HG03097 (cell line): ENCODE results near the gene PTPN14.
"Not testable (repeated sequence)": the region's sequence is repeated elsewhere in the genome, so short reads cannot be mapped to it uniquely, and the experiment has no call there.

Source experiments
- ATAC-seq: cut with Tn5 transposase; IDR thresholded peaks from one replicate; pipeline ENCODE4 v1.9.1; 2021; ENCODE audit not compliant: unreplicated experiment, low FRiP score

PTPN14 gene

DNA sequence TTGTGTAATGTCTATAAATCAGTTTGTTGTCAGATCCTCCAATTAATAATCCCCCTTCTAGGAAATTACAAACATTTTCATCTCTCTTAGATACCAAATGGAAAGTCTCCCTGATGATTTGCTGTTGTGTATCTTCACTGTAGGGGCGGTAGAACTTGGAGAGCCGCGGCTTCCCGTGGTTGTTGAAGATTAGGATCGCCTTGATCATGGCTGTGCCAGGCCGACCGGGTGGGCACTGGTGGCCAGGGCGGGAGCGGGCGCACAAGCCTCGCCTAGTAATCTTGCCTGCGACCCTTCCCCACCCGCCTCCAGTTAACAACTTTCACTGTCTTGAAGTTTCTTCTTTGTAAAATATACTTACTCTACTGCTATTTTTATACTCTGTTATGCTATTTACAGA is 68.2 kb downstream of the PTPN14 start:
- not testable (repeated sequence) for ATAC-seq

DNA sequence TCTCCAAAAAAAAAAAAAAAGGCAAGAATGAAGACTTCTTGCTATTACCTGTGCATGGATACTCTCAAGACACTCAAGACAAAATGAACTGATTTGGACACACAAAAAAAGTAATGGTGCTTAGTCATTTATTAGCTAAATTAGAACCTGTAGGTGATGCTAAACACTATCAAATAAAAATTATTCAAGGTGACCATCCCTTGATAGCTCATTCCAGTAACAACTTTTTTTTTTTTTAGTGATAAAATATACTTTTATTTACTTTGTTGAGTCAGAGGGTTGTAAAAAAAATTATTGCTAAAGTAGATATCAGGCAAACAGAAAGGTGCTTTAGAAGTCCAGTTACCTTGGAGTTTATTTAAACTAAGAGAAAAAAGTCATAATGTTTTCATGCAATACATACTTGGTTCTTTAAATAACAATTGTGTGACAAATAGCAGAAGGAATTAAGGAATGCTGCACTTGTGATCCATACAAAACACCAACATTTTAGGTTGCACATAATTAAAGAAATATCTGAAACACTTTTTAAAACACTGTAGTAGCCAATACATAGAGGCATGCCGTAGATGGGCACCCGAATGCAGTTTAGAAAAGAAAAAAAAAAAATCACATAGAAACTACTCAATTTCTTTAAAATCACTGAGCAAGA is 69.3 kb downstream of the PTPN14 start:
- not testable (repeated sequence) for ATAC-seq

DNA sequence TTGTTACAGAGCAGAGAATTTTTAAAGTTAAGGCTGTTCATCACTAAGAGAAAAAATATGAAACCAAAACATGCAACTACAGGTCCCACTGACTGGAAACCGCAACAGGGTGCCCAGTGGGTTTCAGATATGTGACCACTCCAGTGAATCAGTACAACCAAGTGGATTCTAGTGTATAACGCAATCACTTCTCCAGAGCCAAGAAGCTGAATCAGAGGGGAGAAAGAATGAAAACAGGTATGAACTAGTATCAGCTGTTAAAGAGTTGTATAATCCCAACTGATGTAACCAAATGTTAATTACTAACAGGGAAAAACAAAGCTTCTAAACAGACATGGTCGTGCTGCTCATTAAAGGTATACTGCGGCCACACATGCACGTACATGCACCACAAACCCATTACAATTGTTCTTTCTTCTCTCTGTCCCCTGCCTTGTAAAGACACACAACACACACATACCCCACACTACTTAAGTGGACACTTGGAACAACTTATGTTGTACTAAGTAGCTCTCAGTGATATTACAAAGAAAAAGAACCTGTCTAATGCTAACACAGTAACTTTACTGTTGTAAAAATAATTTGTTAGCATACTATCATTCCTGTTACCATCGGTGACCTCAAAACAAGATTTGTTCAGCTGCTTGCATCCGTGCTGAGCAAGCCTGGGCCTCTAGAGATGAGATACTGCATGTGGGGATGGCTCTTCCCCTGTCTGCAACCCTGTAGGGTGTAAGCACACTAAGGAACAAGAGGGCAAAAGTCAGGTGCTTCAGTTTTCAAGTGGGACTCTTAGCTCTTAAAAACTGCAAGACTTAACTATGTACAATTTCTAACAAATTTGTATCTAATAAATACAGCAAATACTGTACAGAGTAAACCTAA is 74.2 kb downstream of the PTPN14 start:
- ATAC-seq = no peak

DNA sequence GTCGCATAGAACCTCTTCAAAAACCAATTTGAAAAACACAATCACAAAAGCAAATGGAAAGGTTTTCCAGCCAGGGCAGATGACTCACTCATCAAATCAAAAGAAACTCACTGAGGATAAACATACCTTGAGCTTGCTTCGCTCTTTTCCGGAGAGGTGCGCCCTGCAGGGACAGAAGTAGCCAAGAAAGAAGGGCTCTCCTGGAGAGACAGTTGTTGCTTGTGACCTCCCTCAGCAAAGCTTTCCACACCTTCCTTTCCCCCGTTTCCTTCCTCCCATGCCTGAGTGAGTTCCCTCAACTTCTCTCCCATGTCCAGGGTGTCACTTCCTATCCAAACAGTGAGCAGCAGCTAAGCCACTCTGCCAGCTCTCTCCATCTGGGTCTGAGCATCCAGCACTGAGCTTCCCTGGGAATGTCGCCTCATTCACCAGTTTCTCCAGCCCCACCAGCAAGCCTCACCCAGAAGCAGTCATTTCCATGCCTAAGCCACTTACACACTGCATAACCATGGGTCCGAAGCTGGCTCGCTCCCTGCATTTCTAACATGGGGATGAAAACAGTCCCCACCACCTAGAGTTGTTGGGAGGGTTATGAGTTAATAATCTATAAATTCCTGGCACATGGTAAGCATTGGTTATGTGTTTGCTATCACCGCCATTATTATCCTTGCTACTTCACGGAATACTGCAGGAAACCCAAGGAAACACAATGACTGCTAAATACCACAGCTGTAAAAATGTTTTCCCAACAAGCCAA is 75.0 kb downstream of the PTPN14 start:
- no peak for ATAC-seq

DNA sequence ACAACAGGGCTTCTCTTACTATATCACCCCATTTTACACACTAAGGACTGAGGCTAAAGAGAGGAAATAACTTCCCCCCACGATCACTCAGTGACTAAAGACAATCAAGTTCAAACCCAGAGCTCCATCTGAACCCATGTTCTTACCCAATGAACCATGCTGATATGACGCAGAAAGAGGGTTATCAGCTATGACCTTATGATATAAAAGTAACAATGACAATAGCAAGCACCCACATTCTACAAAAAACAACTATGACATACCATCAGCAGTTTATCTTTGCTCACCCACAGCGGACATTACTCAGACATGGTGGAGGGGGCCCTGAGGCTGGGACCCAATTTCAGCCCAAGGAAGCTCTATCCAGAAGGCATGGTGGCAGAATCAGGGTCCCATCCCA is 75.7 kb downstream of the PTPN14 start:
- ATAC-seq = no peak

DNA sequence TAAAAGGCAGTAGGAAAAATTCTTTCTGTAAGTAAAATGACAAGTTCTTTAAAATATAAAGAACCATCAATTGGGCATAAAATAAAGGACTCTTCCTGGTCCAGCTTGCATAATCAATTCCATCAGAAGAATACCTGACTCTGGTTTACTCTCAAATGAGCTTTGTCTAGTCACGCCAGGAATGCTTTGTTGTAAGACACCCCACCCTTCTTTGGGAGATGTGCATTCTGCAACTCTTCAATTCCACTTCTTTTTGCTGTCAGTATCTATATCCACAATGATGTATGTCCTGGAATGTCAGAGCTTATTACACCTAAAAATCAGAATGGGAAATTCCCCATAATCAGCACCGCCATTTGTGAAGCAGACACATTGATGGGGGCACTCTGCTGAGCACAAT is 76.1 kb downstream of the PTPN14 start:
- ATAC-seq = no peak

DNA sequence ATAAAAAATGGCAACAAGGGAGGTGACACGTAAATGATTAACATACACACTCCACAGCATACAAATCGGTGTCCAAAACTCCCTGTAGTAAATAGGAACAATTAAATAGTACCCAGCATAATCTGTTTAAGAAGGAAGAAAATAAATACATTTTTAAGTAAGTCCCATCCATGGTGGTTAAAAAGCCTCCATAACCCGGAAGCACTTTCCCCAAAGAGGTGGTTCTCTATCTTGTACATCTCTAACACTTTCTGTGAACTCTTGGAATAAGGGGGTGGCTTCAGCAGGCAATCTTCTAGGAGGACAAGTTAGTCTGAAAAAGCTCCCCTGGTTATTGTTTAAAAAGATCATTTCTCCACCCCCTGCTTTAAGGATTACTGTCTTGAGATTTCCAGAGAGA is 76.9 kb downstream of the PTPN14 start:
- ATAC-seq = no peak

DNA sequence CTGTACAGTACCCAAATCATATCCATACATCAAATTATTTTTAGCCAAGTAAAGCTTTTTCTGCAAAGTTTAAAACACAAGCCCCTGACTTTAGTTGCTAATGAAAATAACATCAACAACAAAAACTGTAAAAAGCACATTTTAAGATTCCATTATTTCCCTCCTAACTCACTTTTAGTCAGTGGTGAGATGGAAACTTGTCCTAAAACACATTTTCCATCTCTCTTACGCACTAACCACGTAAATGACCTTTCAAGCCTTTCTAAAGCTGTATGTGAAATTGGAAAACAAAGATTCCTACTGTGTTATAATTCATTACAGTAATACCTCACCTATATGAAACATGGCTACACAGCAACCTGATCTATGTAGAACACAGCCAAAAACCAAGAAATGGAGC is 77.5 kb downstream of the PTPN14 start:
- ATAC-seq = no peak

DNA sequence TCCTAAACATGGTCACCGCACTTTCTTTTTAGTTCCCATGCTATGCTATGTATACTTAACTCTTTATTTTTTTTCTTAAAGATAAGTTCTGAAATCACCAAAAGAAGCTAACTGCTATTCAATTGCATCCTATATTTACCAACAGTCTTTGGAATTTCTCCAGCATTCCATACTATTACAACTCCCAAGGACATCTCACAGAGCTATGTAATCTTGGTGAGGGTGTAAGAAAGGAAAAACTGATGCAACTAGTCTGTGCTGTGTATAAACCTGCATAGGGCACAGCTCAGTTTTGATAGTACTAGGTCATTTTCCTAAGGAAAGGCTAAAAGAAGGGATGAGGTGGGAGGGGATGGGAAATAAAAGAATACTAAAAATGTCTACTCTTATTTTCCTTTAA is 78.0 kb downstream of the PTPN14 start:
- no peak for ATAC-seq

DNA sequence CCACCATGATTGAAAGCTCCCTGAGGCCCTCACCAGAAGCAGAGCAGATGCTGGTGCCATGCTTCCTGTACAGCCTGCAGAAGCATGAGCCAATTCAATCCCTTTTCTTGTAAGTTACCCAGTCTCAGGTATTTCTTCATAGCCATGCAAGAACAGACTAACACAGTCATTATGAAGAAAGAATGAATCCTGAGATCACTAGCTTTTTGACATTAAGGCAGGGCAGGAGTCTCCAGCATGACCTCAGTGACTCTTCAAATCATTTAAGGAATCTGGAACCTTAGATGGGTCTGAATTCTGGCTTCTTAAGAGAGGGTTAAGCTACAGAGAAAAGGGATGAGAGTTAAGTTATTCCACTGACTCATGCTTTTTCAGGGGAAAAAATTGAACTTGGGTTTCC is 79.0 kb downstream of the PTPN14 start:
- no peak for ATAC-seq

DNA sequence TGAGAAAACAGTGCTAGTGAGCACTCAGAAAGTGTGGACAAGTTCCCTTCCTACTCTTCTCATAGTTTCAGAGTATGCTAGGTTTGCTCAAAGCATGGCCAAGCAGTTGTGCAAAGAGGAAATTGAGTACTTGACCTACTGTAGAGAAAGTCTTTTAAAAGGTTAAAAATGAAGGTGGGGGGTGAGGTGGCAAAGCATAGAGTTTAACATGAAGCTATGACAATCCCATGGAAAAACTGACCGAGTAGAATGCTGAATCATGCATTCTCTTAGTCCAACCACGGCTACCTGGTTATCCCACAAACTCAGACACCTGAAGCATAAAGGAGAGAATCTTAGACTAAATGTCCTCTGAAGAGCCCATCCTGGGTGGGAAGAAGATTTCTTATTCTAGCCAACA is 79.9 kb downstream of the PTPN14 start:
- no peak for ATAC-seq

DNA sequence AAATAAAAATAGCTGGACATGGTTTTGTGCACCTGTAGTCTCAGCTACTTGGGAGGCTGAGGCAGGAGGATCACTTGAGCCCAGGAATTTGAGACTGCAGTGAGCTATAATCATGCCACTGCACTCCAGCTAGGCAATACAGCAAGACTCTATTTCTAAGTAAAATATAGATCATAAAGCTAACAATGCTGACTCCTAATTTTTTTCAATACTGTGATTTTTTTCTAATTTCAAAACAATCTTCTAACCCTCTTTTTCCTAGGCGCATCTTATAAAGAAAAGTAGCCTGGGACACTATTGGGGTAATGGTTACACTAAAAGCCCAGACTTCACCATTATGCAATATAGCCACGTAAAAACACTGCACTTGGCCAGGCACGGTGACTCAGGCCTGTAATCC is 81.3 kb downstream of the PTPN14 start:
- no peak for ATAC-seq

DNA sequence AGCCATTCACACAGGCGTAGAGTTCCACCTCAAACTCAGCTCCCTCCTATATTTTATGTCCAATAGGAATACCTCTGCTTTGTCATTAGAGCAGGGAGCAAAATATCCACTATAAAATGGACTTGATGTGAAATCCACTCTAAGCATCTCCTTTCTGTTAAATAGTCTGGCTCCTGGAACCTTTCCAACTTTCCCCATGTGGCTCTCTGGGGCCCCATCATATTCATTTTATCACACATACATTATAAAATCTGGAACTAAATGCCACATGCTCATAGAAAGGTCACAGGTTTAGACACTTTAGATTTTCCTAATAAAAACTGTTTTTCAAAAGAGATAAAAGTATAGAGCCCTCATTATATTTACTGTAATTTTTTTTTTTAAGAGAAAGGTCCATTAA is 82.1 kb downstream of the PTPN14 start:
- no peak for ATAC-seq

DNA sequence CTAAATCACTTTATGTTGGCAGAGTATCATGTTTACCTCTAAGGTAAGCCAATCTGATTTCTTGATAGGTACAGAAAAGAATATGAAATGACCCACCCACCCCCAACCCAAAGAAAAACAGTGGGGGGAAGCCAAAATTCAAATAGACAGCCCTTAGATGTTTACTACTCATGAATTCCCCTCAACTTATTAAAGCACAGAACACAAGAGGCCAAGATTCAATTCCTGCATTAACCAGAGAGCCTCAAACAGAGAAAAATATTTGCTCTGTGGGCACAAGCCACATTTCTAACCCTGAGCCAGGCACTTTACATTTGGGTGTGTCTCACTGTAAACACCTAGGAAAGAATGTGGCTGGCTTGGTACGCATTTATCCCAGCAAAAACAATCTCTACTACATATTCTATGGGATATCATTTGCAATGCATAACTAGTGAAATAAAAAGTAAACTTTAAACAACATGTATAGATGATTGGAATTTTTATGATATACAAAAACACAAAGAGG is 84.3 kb downstream of the PTPN14 start:
- ATAC-seq = no peak

DNA sequence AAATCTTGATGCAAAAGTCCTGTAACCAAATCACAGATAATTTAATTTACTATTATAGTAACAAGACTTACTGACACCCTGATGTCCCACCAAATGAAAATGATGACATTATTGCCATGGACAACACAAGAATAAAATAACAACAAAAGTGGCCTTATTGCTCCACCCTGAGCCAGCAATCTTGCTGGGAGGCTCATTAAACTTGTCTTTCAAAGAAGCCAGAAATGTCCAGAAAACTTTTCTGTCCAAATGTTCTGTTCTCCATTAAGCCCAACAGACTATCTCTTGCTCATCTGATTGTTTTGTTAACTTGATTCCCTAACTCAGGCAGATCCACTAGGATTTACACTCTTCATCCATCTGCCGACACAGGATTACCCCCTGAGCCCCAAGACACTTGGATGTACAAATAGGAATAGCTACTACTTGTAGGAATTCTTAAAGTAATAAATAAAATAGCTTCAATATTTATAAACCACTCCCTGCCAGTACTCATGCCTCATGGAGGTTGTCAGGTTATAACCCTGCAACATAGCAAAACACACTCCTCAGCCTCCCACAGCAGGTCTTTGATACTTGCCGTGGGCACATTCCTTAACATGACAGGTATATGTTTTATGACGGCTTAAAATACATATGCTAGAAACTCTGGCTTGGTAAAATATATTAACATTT is 84.9 kb downstream of the PTPN14 start:
- ATAC-seq = no peak

DNA sequence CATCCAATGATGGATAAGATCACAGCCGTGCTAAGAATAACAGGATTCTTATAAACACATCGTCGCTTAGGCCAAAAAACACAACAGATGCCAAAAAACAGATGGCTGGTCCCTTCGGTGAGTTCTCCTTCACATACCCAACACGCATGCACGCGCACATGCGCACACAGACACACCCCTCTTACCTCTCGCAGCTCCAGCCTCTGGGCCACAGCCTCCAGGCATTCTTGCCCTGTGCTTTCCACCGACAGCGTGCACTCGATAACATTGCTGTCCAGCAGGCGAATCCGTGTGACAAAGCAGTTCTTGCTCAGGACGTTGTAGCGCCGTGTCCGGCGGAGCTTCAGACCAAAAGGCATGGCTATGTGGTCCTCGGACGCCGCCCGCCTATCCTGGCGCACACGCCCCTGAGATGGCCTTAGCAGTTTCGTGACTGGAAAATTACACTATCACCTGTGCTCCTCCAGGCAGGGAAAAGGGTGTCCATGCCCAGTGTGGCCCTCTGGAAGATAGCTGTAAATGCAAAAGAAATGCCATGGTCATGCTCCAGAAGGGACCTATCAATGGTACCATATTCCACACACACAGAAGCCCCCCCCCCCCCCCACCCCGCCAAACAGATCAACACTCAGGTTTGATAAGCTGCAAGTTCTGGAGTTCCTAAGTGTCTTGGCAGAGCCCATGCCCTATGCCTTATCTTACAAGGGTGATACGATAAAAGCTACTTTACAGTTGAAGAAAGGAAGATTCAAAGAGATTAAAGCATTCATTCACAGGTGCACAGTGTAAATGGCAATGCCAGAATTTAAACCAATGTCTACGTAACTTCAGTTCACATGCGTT is 86.7 kb downstream of the PTPN14 start:
- ATAC-seq = no peak

DNA sequence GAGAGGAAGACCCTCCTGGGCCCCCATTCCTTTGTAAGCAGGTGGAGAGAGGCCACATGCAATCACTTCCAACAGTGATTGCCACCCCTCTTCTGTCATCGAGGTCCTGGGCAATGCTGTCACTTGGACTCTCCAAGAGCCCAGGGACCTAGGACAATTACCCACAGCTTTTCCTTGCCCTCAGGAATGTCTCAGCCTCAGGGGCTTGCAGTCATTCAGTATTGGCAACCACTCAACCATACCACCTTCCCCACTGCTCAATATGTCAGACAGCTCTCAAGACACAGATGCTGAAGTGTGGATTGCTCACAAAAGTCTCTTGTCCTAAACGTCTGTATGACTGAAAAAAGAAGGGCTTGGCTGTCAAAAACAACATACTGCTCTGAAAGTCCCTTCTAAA is 87.8 kb downstream of the PTPN14 start:
- no peak for ATAC-seq

DNA sequence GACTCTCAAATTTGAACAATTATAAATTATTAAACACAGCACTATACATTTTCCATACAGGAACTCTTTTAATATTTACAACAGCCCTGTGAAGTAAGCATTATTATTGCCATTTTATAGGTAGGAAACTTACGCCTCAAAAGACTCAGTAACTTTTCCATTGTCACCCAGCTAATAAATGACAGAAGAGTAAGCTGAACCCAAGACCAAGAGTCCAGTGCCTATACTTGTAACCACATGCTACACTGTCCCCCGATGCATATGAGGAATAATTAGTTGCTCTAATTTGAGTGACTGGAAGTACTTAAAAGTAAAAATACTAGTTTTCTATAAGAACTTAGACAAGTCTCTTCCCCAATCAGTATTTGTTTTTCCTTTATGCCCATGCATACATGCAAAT is 88.5 kb downstream of the PTPN14 start:
- no peak for ATAC-seq

DNA sequence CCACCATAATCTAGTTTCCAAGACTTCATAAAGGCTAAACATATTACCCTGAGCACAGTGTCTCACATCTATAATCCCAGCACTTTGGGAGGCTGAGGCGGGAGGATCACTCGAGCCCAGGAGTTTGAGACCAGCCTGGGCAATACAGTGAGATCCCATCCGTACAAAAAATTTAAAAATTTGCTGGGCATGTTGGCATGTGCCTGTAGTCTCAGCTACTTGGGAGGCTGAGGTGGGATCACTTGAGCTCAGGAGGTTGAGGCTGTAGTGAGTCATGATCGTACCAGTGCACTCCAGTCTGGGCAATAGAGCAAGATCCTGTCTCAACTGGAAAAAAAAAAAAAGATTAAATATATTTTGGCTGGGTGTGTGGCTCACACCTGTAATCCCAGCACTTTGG is 90.1 kb downstream of the PTPN14 start:
- ATAC-seq = no peak
